ENCODE measurements around the gene CTTNBP2NL. TPM values are rescaled to one million over a fixed set of nuclear protein-coding genes. Genes with fewer than 3 reads are reported as not detected.

The CTTNBP2NL gene
- total and polyA plus RNA-seq, 12 donors = 3.9 to 20.6 (median 15.7) TPM

DNA sequence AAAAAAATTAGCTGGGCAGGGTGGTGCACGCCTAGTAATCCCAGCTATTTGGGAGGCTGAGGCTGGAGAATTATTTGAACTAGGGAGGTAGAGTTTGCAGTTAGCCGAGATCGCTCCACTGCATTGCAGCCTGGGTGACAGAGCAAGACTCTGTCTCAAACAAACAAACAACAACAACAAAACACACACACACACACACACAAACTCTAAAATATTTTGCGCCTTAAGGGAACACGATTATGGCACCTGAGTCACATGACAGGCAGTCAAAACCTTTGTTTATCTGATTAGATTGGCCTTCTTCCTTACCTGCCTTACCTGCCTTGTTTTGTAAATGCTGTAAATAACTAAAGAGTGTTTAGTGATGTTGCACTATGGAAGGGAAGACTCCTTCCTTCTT, 92.1 kb downstream of the CTTNBP2NL start:
- ATAC-seq (no peak), DNase-seq (no peak)
- Histone ChIP-seq H3K36me3 (no peaks in the 10 kb centered on the region), H3K27ac (no peak overlapping the region), H3K4me3 (no peak overlapping the region), H3K4me1 (no peaks in the 10 kb centered on the region), H3K9me3 (no peaks in the 10 kb centered on the region), H3K27me3 (no peaks in the 10 kb centered on the region)
- intact Hi-C loops (cut with DNase I) = no loop called here
- 90 to 94% methylated on average over 5 of the region's 5 CpGs for WGBS, 2 donors
- TF ChIP-seq, protein P1, sequence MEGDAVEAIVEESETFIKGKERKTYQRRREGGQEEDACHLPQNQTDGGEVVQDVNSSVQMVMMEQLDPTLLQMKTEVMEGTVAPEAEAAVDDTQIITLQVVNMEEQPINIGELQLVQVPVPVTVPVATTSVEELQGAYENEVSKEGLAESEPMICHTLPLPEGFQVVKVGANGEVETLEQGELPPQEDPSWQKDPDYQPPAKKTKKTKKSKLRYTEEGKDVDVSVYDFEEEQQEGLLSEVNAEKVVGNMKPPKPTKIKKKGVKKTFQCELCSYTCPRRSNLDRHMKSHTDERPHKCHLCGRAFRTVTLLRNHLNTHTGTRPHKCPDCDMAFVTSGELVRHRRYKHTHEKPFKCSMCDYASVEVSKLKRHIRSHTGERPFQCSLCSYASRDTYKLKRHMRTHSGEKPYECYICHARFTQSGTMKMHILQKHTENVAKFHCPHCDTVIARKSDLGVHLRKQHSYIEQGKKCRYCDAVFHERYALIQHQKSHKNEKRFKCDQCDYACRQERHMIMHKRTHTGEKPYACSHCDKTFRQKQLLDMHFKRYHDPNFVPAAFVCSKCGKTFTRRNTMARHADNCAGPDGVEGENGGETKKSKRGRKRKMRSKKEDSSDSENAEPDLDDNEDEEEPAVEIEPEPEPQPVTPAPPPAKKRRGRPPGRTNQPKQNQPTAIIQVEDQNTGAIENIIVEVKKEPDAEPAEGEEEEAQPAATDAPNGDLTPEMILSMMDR (IDR thresholded peaks at IDR 0.05) = no peak

DNA sequence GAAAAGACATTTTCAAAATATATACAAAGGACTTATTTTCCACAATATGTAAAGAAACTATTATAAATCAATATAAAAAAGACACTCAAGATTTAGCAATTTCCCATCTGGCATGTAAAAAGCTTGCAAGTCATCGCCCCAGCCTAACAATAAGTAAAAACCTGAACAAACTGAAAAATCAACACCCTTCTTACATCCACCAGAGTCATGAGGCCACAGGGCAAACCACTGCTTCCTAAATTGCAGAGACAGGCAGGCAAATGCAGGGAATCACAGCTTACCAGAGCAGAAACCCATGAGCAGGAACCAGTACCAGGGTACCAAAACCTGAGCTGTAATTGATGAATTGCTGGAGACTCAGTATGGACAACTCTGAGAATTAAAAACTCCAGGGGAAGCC, 96.1 kb downstream of the CTTNBP2NL start:
- H3K4me1 ChIP-seq = no peaks in the 10 kb centered on the region
- intact Hi-C loops (cut with DNase I) = no loop called here
- no peak for ATAC-seq
- WGBS, 2 donors = 92 to 100% methylated on average over 1 of the region's 1 CpG
- H3K27ac ChIP-seq = no peak overlapping the region
- no peaks in the 10 kb centered on the region for H3K9me3 ChIP-seq
- TF ChIP-seq, protein P1 (IDR thresholded peaks at IDR 0.05) = no peak
- no peak for DNase-seq
- no peak overlapping the region for H3K4me3 ChIP-seq
- H3K27me3 ChIP-seq = no peaks in the 10 kb centered on the region
- H3K36me3 ChIP-seq = no peaks in the 10 kb centered on the region

DNA sequence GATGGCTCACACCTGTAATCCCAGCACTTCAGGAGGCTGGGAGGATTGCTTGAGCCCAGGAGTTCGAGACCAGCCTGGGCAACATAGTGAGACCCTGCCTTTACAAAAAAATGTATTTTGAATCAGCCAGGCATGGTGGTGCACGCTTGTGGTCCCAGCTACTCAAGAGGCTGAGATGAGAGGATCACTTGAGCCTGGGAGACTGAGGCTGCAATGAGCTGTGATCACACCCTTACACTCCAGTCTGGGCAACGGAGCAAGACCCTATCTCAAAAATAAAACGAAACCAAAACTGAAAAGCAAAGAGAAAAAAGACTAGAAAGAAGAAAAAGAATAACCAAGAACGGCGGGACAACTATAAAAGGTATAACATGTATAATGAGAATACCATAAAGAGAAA, 97.3 kb downstream of the CTTNBP2NL start:
- no peaks in the 10 kb centered on the region for H3K9me3 ChIP-seq
- intact Hi-C loops (cut with DNase I) = no loop called here
- H3K36me3 ChIP-seq = no peaks in the 10 kb centered on the region
- DNase-seq = no peak
- H3K27me3 ChIP-seq = no peaks in the 10 kb centered on the region
- 84 to 96% methylated on average over 6 of the region's 6 CpGs for WGBS, 2 donors
- H3K4me1 ChIP-seq = no peaks in the 10 kb centered on the region
- H3K27ac ChIP-seq = no peak overlapping the region
- H3K4me3 ChIP-seq = no peak overlapping the region
- ATAC-seq = no peak
- TF ChIP-seq, protein P1 (IDR thresholded peaks at IDR 0.05) = no peak

DNA sequence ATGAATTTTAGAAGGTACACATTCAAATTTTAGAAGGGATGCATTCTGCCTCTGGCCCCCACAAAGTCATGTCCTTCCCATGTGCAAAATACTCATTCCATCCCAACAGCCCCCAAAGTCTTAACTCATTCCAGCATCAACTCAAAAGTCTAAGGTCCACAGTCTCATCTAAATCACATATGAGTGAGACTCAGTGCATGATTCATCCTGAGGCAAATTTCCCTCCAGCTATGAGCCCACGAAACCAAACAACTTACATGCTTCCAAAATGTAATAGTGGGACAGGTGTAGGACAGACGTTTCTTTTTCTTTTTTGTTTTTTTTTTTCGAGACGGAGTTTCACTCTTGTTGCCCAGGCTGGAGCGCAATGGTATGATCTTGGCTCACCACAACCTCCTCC, 100.3 kb downstream of the CTTNBP2NL start:
- Histone ChIP-seq H3K4me3 (no peak overlapping the region), H3K4me1 (peaks cover 0 to 3% (median 0%) of the 10 kb centered on the region in 9 donors), H3K27me3 (peaks cover 0 to 21% (median 0%) of the 10 kb centered on the region in 7 donors), H3K36me3 (no peaks in the 10 kb centered on the region), H3K27ac (no peak overlapping the region), H3K9me3 (no peaks in the 10 kb centered on the region)
- TF ChIP-seq, protein P1 (IDR thresholded peaks at IDR 0.05) = no peak
- no peak for DNase-seq
- intact Hi-C loops (cut with DNase I) = no loop called here
- no peak for ATAC-seq
- 86 to 95% methylated on average over 5 of the region's 5 CpGs for WGBS, 2 donors
